Muscle layer of duodenum (tissue), 2 donors: ENCODE data around the gene LYRM4.
A peak's percentile ranks its signal among the peaks of the same experiment; 100 is the strongest.

Source experiments
- H3K27ac ChIP-seq: one replicate; pipeline ENCODE4 v1.7.0; 2013; ENCODE audit warnings: mild to moderate bottlenecking, low read length
- H3K27me3 ChIP-seq: one replicate; pipeline ENCODE4 v1.7.0; 2013; ENCODE audit warnings: low read depth, mild to moderate bottlenecking, control low read depth, low read length
- H3K36me3 ChIP-seq, 2 donors: one replicate each; pipeline ENCODE4 v1.7.0; 2013; ENCODE audit warnings: low read length in 2 of 2, control low read depth in 1 of 2, mild to moderate bottlenecking in 1 of 2; ENCODE audit not compliant: insufficient read depth in 2 of 2, control insufficient read depth in 1 of 2
- H3K4me1 ChIP-seq, 2 donors: one replicate each; pipeline ENCODE4 v1.7.0; 2013; ENCODE audit warnings: low read length in 2 of 2, mild to moderate bottlenecking in 2 of 2, control low read depth in 1 of 2, moderate library complexity in 1 of 2; ENCODE audit not compliant: insufficient read depth in 2 of 2, control insufficient read depth in 1 of 2
- H3K4me3 ChIP-seq, 2 donors: one replicate each; pipeline ENCODE4 v1.7.0; 2013; ENCODE audit warnings: low read length in 2 of 2, low read depth in 1 of 2, mild to moderate bottlenecking in 1 of 2
- H3K9me3 ChIP-seq, 2 donors: one replicate each; pipeline ENCODE4 v1.7.0; 2013; ENCODE audit warnings: low read length in 2 of 2, control low read depth in 1 of 2, mild to moderate bottlenecking in 1 of 2; ENCODE audit not compliant: control insufficient read depth in 1 of 2
- donor health status: healthy.

LYRM4 gene

GRCh38 chr6:5278565-5279120 is 17.9 kb upstream of the LYRM4 start:
- H3K27ac ChIP-seq: no peak overlapping the region
- no peak overlapping the region for H3K4me3 ChIP-seq
- no peaks in the 10 kb centered on the region for H3K9me3 ChIP-seq
- no peaks in the 10 kb centered on the region for H3K4me1 ChIP-seq
- no peaks in the 10 kb centered on the region for H3K36me3 ChIP-seq
- no peaks in the 10 kb centered on the region for H3K27me3 ChIP-seq

- Histone ChIP-seq H3K36me3 (no peaks in the 10 kb centered on the region), H3K27ac (no peak overlapping the region), H3K9me3 (no peaks in the 10 kb centered on the region), H3K27me3 (no peaks in the 10 kb centered on the region), H3K4me1 (no peaks in the 10 kb centered on the region), H3K4me3 (no peak overlapping the region)
Measured at GRCh38 chr6:5278047-5278446, 17.3 kb upstream of the LYRM4 start.

- no peaks in the 10 kb centered on the region for H3K36me3 ChIP-seq
- H3K27ac ChIP-seq: no peak overlapping the region
- H3K4me1 ChIP-seq: no peaks in the 10 kb centered on the region
- H3K4me3 ChIP-seq: no peak overlapping the region
- H3K9me3 ChIP-seq: no peaks in the 10 kb centered on the region
- no peaks in the 10 kb centered on the region for H3K27me3 ChIP-seq
Measured at GRCh38 chr6:5277589-5277988, 16.8 kb upstream of the LYRM4 start.

GRCh38 chr6:5276581-5276980 is 15.8 kb upstream of the LYRM4 start:
- H3K27me3 ChIP-seq: no peaks in the 10 kb centered on the region
- no peak overlapping the region for H3K4me3 ChIP-seq
- no peaks in the 10 kb centered on the region for H3K36me3 ChIP-seq
- no peaks in the 10 kb centered on the region for H3K9me3 ChIP-seq
- no peak overlapping the region for H3K27ac ChIP-seq
- no peaks in the 10 kb centered on the region for H3K4me1 ChIP-seq

- H3K4me3 ChIP-seq: no peak overlapping the region
- H3K36me3 ChIP-seq: no peaks in the 10 kb centered on the region
Measured at GRCh38 chr6:5275497-5275896, 14.7 kb upstream of the LYRM4 start.

GRCh38 chr6:5274231-5274630 is 13.5 kb upstream of the LYRM4 start:
- Histone ChIP-seq H3K27ac (no peak overlapping the region), H3K4me1 (no peaks in the 10 kb centered on the region), H3K36me3 (no peaks in the 10 kb centered on the region)

More at GRCh38 chr6:5275497-5275896, 14.7 kb upstream of the LYRM4 start:
- no peak overlapping the region for H3K27ac ChIP-seq
- H3K9me3 ChIP-seq: no peaks in the 10 kb centered on the region
- H3K27me3 ChIP-seq: no peaks in the 10 kb centered on the region
- no peaks in the 10 kb centered on the region for H3K4me1 ChIP-seq

GRCh38 chr6:5271926-5272325 is 11.2 kb upstream of the LYRM4 start:
- Histone ChIP-seq H3K27me3 (no peaks in the 10 kb centered on the region), H3K4me1 (no peaks in the 10 kb centered on the region), H3K36me3 (no peaks in the 10 kb centered on the region), H3K9me3 (no peaks in the 10 kb centered on the region), H3K27ac (no peak overlapping the region), H3K4me3 (no peak overlapping the region)

More at GRCh38 chr6:5274231-5274630, 13.5 kb upstream of the LYRM4 start:
- Histone ChIP-seq H3K9me3 (no peaks in the 10 kb centered on the region), H3K4me3 (no peak overlapping the region), H3K27me3 (no peaks in the 10 kb centered on the region)

GRCh38 chr6:5270093-5270680 is 9.4 kb upstream of the LYRM4 start:
- no peak overlapping the region for H3K27ac ChIP-seq
- H3K27me3 ChIP-seq: no peaks in the 10 kb centered on the region
- no peaks in the 10 kb centered on the region for H3K36me3 ChIP-seq
- no peak overlapping the region for H3K4me3 ChIP-seq
- no peaks in the 10 kb centered on the region for H3K4me1 ChIP-seq
- H3K9me3 ChIP-seq: no peaks in the 10 kb centered on the region

- Histone ChIP-seq H3K27ac (no peak overlapping the region), H3K27me3 (no peaks in the 10 kb centered on the region), H3K4me1 (peaks cover 0 to 17% of the 10 kb centered on the region in 2 donors), H3K36me3 (no peaks in the 10 kb centered on the region), H3K4me3 (no peak overlapping the region), H3K9me3 (no peaks in the 10 kb centered on the region)
Measured at GRCh38 chr6:5266423-5266822, 5.7 kb upstream of the LYRM4 start.

- no peaks in the 10 kb centered on the region for H3K27me3 ChIP-seq
- H3K27ac ChIP-seq: peak overlapping the region; percentile 92
- peaks cover 0 to 27% of the 10 kb centered on the region in 2 donors for H3K4me1 ChIP-seq
- H3K4me3 ChIP-seq: peak overlapping the region; percentile 90 to 99
- no peaks in the 10 kb centered on the region for H3K36me3 ChIP-seq
- no peaks in the 10 kb centered on the region for H3K9me3 ChIP-seq
Measured at GRCh38 chr6:5261545-5262109, 877 bp upstream of the LYRM4 start.

- no peaks in the 10 kb centered on the region for H3K27me3 ChIP-seq
- H3K27ac ChIP-seq: peak overlapping the region; percentile 70
- no peaks in the 10 kb centered on the region for H3K9me3 ChIP-seq
- H3K4me3 ChIP-seq: peak overlapping the region; percentile 90 to 99
- H3K4me1 ChIP-seq: peaks cover 0 to 27% of the 10 kb centered on the region in 2 donors
- peaks cover 0 to 2% of the 10 kb centered on the region in 2 donors for H3K36me3 ChIP-seq
Measured at GRCh38 chr6:5260111-5260620, 584 bp downstream of the LYRM4 start.
